A549 (cell line): ENCODE measurements around the gene EEFSEC.

Source experiments
- CEBPB ChIP-seq, 2 experiments: fragments of >200 bp in 1 of 2; sonication (Bioruptor Twin) in 1 of 2; formaldehyde crosslinking in 1 of 2; IDR thresholded peaks; 2 replicates each; pipeline ENCODE4 v1.6.1; 2012 to 2016
- CHD4 ChIP-seq: fragments of 200-600 bp; sonication (generic); IDR thresholded peaks from 2 replicates; pipeline ENCODE4 v1.6.1; 2016; ENCODE audit warnings: antibody characterized with exemption, mild to moderate bottlenecking, borderline replicate concordance
- CTCF ChIP-seq: fragments of >200 bp; sonication (Bioruptor Twin); formaldehyde crosslinking; IDR thresholded peaks from 3 replicates; pipeline ENCODE4 v1.5.1; 2016
- EHF ChIP-seq: fragments of 250-450 bp; sonication (Bioruptor Pico); IDR thresholded peaks from 2 replicates; pipeline ENCODE4 v1.5.0; 2020; ENCODE audit warnings: mild to moderate bottlenecking
- HMGXB4 ChIP-seq: fragments of 250-450 bp; sonication (Bioruptor Pico); IDR thresholded peaks from 2 replicates; pipeline ENCODE4 v1.5.0; 2021; ENCODE audit warnings: mild to moderate bottlenecking, moderate library complexity, borderline replicate concordance
- MYC ChIP-seq: IDR thresholded peaks from 2 replicates; pipeline ENCODE4 v1.6.1; 2012; ENCODE audit warnings: mild to moderate bottlenecking, inconsistent platforms, low read length, improper control_type of control experiment, borderline replicate concordance
- POLR2A ChIP-seq: IDR thresholded peaks from 2 replicates; pipeline ENCODE4 v1.6.1; 2012; ENCODE audit warnings: mild to moderate bottlenecking, low read length
- REST ChIP-seq: fragments of 200-600 bp; sonication (generic); IDR thresholded peaks from 2 replicates; pipeline ENCODE4 v1.6.1; 2016; ENCODE audit warnings: antibody characterized with exemption, mild to moderate bottlenecking, moderate library complexity
- TP53 ChIP-seq: fragments of 250-450 bp; sonication (Bioruptor Pico); IDR thresholded peaks from 2 replicates; pipeline ENCODE4 v1.5.0; 2021; ENCODE audit warnings: mild to moderate bottlenecking, moderate library complexity
- USF2 ChIP-seq: fragments of 450-650 bp; IDR thresholded peaks from 2 replicates; pipeline ENCODE4 v1.6.1; 2014; ENCODE audit warnings: antibody characterized with exemption

- no peak for TF ChIP-seq TP53 (CRISPR knock-in tag)
- TF ChIP-seq CTCF, result no peak
- no peak for TF ChIP-seq REST
- TF ChIP-seq CEBPB (IDR thresholded peaks at IDR 0.05), result no peak
- no peak for TF ChIP-seq EHF (CRISPR knock-in tag)
- no peak for TF ChIP-seq HMGXB4 (CRISPR knock-in tag)
- TF ChIP-seq MYC, result no peak
- TF ChIP-seq USF2, result no peak
- no peak for TF ChIP-seq POLR2A
- TF ChIP-seq CHD4, result no peak
These were observed 68.0 kb downstream of the EEFSEC start for GRCh38 chr3:128221328-128221727.
